Thyroid gland (tissue), 4 donors: ENCODE results near the gene DNMT3A. TPM values are rescaled to one million over a fixed set of nuclear protein-coding genes. Genes with fewer than 3 reads are reported as not detected.
"Not testable (repeated sequence)": the region's sequence is repeated elsewhere in the genome, so short reads cannot be mapped to it uniquely, and the experiment has no call there.

Source experiments
- DNase-seq, 2 donors: peaks; one replicate each; pipeline ENCODE4 v3.0.0-alpha.2; 2019
- H3K27ac ChIP-seq, 3 donors: fragments of 200-600 bp; sonication (generic); 1 replicate in 2 of 3; 2 replicates in 1 of 3; pipeline ENCODE4 v1.5.1; 2016 to 2019; ENCODE audit warnings: mild to moderate bottlenecking in 1 of 3, moderate library complexity in 1 of 3
- H3K27me3 ChIP-seq: fragments of 200-600 bp; sonication (generic); one replicate; pipeline ENCODE4 v1.5.1; 2019
- H3K36me3 ChIP-seq, 2 donors: fragments of 200-600 bp; sonication (generic); one replicate each; pipeline ENCODE4 v1.5.1; 2016 to 2019
- H3K4me1 ChIP-seq, 2 donors: fragments of 200-600 bp; sonication (generic); one replicate each; pipeline ENCODE4 v1.5.1; 2017 to 2019
- H3K4me3 ChIP-seq, 3 donors: fragments of 200-600 bp; sonication (generic); replicated peaks in 1 of 3; 1 replicate in 2 of 3; 2 replicates in 1 of 3; pipeline ENCODE4 v1.5.1; 2016; ENCODE audit warnings: mild to moderate bottlenecking in 1 of 3
- H3K9me3 ChIP-seq: fragments of 200-600 bp; sonication (generic); one replicate; pipeline ENCODE4 v1.5.1; 2017
- POLR2A ChIP-seq, 2 donors: fragments of 450-650 bp; IDR thresholded peaks; one replicate each; pipeline ENCODE4 v1.6.1; 2017; ENCODE audit warnings: antibody characterized with exemption in 2 of 2, mild to moderate bottlenecking in 2 of 2, moderate library complexity in 1 of 2
- WGBS, 2 donors: methylation state at CpG; one replicate each; pipeline ENCODE4 v1.1.5; 2017; 5-methylcytosine and 5-hydroxymethylcytosine counted together
- intact Hi-C: fragments of 100-400 bp; cut with DNase I; formaldehyde crosslinking; loops from one replicate; pipeline ENCODE4 v1.15.1; 2023
- total RNA-seq, 4 donors: library from RNA; depleted of rRNA; stranded (reverse); fragments of >200 nt; gene quantifications; one replicate each; pipeline ENCODE4 v1.2.3, GENCODE V29; 2016
- TF ChIP-seq, protein P1 (sequence below), 6 experiments: fragments of 200-600 bp in 3 of 6; fragments of 450-650 bp in 3 of 6; sonication (generic) in 3 of 6; IDR thresholded peaks; one replicate each; pipeline ENCODE4 v1.5.1; 2016 to 2019; ENCODE audit warnings: antibody characterized with exemption in 6 of 6, mild to moderate bottlenecking in 2 of 6, inconsistent platforms in 1 of 6, moderate library complexity in 1 of 6

DNMT3A gene
- total RNA-seq, 4 donors from 2014 or later: 17.3 to 40.9 (median 18.8) TPM

GRCh38 chr2:25215948-25216679 lies 125.6 kb downstream of the DNMT3A start:
- peak; percentile 71 to 73 for DNase-seq
- 7 to 10% methylated on average over 17 to 39 of the region's 71 CpGs for WGBS, 2 donors
- Histone ChIP-seq H3K9me3 (no peaks in the 10 kb centered on the region), H3K27ac (peak overlapping the region; percentile 28 to 81 (median 63)), H3K4me3 (peak overlapping the region; percentile 41 to 53 (median 43)), H3K36me3 (no peaks in the 10 kb centered on the region), H3K27me3 (no peaks in the 10 kb centered on the region), H3K4me1 (peaks cover 4 to 7% of the 10 kb centered on the region in 2 donors)
- TF ChIP-seq, protein P1, sequence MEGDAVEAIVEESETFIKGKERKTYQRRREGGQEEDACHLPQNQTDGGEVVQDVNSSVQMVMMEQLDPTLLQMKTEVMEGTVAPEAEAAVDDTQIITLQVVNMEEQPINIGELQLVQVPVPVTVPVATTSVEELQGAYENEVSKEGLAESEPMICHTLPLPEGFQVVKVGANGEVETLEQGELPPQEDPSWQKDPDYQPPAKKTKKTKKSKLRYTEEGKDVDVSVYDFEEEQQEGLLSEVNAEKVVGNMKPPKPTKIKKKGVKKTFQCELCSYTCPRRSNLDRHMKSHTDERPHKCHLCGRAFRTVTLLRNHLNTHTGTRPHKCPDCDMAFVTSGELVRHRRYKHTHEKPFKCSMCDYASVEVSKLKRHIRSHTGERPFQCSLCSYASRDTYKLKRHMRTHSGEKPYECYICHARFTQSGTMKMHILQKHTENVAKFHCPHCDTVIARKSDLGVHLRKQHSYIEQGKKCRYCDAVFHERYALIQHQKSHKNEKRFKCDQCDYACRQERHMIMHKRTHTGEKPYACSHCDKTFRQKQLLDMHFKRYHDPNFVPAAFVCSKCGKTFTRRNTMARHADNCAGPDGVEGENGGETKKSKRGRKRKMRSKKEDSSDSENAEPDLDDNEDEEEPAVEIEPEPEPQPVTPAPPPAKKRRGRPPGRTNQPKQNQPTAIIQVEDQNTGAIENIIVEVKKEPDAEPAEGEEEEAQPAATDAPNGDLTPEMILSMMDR (IDR thresholded peaks at IDR 0.05): no peak
- peak in 1 of 2 donors; percentile 45 for TF ChIP-seq POLR2A (IDR thresholded peaks at IDR 0.05)
- intact Hi-C loops: no loop called here

DNA sequence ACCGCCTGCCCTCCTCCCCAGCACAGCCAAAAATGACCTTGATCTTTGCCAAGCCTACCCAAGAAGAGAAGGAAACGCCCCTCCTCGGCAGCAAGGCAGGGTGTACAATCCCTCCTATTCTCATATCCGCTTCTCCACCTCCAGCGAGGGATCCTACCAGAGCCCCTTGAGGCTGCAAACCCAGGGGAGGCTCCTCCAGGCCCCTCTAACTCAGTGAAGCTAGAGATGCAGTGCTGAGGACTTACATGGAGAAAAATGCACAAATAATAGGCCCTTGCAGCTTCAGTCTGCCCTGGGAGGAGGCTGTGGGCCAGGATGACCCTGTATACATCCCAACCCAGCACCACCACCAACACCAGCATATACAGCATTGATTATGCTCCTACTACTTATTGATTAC lies 126.5 kb downstream of the DNMT3A start:
- peaks cover 7% of the 10 kb centered on the region in 2 donors for H3K4me1 ChIP-seq
- no peaks in the 10 kb centered on the region for H3K27me3 ChIP-seq
- WGBS, 2 donors: 74 to 76% methylated on average over 5 of the region's 5 CpGs
- intact Hi-C loops: no loop called here
- H3K4me3 ChIP-seq: no peak overlapping the region
- peak overlapping the region in 1 of 3 donors; percentile 81 for H3K27ac ChIP-seq
- no peak for DNase-seq
- TF ChIP-seq POLR2A (IDR thresholded peaks at IDR 0.05): no peak
- TF ChIP-seq, protein P1 (IDR thresholded peaks at IDR 0.05): no peak
- no peaks in the 10 kb centered on the region for H3K9me3 ChIP-seq
- H3K36me3 ChIP-seq: no peaks in the 10 kb centered on the region

- no peak overlapping the region for H3K4me3 ChIP-seq
- no peak overlapping the region for H3K27ac ChIP-seq
- 39 to 50% methylated on average over 7 of the region's 8 CpGs for WGBS, 2 donors
- TF ChIP-seq, protein P1 (IDR thresholded peaks at IDR 0.05): no peak
- TF ChIP-seq POLR2A (IDR thresholded peaks at IDR 0.05): no peak
- intact Hi-C loops: no loop called here
- no peaks in the 10 kb centered on the region for H3K36me3 ChIP-seq
- peaks cover 7 to 10% of the 10 kb centered on the region in 2 donors for H3K4me1 ChIP-seq
- no peak for DNase-seq
- H3K9me3 ChIP-seq: no peaks in the 10 kb centered on the region
- no peaks in the 10 kb centered on the region for H3K27me3 ChIP-seq
These were observed 128.5 kb downstream of the DNMT3A start for GRCh38 chr2:25213229-25213628.

GRCh38 chr2:25210923-25211322 lies 130.8 kb downstream of the DNMT3A start:
- H3K4me3 ChIP-seq, H3K27ac ChIP-seq, H3K27me3 ChIP-seq, H3K36me3 ChIP-seq, H3K9me3 ChIP-seq, DNase-seq, H3K4me1 ChIP-seq, intact Hi-C loops: not testable (repeated sequence)
- 94 to 98% methylated on average over 6 of the region's 6 CpGs for WGBS, 2 donors

- no peaks in the 10 kb centered on the region for H3K9me3 ChIP-seq
- intact Hi-C loops: no loop called here
- DNase-seq: no peak
- peaks cover 3 to 4% of the 10 kb centered on the region in 2 donors for H3K4me1 ChIP-seq
- 87 to 88% methylated on average over 5 of the region's 5 CpGs for WGBS, 2 donors
- H3K27me3 ChIP-seq: no peaks in the 10 kb centered on the region
- TF ChIP-seq, protein P1 (IDR thresholded peaks at IDR 0.05): no peak
- no peak for TF ChIP-seq POLR2A (IDR thresholded peaks at IDR 0.05)
- H3K36me3 ChIP-seq: no peaks in the 10 kb centered on the region
- H3K27ac ChIP-seq: no peak overlapping the region
- no peak overlapping the region for H3K4me3 ChIP-seq
These were observed 134.6 kb downstream of the DNMT3A start for GRCh38 chr2:25207078-25207545.
